ENCODE data around the gene PLAAT2. TPM values are rescaled to one million over a fixed set of nuclear protein-coding genes. Genes with fewer than 3 reads are reported as not detected.
A peak's percentile ranks its signal among the peaks of the same experiment; 100 is the strongest.
"Not testable (repeated sequence)": the region's sequence is repeated elsewhere in the genome, so short reads cannot be mapped to it uniquely, and the experiment has no call there.

Gene PLAAT2
- total and polyA plus RNA-seq, 4 donors: 2.2 to 29.8 (median 14.8) TPM

DNA sequence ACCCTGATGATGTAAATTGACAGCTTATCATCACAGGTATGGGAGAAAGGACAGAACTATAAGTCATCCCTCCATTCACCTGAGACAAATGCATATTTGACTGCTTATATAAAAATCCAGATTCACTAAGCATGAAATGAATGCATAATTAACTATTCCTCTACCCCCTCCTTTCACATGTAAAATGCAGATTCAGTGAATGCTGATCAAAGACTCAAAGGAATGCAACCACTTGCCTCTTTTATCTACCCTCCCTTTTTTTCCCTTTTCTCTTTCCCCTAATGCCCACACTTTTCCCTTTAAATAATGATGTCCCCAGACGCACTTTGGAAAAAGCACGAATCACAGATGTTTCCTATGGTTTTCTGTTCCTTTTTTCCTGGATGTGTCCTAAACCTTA, 31.1 kb downstream of the PLAAT2 start:
- no peak for ATAC-seq (ENCODE audit: insufficient read depth, low FRiP score)
- H3K4me3 ChIP-seq: no peak overlapping the region
- 52 to 66% methylated on average over 2 of the region's 2 CpGs for WGBS, 2 donors

DNA sequence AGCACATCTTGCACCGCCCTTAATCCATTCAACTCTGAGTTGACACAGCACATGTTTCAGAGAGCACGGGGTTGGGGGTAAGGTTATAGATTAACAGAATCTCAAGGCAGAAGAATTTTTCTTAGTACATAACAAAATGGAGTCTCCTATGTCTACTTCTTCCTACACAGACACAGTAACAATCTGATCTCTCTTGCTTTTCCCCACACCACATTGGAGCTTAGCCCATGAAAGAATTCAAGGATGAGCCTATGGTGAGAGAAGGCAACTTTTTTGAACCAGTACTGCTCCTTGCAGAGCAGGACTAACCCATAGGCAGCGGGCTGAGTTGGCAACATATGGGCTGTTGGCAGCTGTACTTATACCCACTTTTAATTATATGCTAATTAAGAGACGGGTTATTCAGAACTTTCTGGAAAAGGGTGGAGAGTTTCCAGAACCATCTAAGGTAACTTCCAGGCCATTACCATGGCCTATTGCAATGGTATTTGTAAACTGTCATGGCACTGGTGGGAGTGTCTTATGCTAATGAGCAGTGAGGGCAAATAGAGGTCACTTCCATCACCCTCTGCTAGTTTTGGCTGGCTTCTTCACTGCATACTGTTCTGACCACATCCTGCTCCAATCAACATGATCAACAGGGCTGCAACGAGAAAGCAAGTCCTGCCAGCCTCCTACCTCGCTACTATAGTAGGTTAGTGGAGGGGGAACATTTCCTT, 31.9 kb downstream of the PLAAT2 start:
- not testable (repeated sequence) for H3K4me3 ChIP-seq; H3K4me1 ChIP-seq (ENCODE audit: control insufficient read depth in 5 of 5, insufficient read depth in 5 of 5, low read length in 5 of 5); H3K27me3 ChIP-seq (ENCODE audit: control insufficient read depth in 3 of 3, insufficient read depth in 3 of 3, low read length in 2 of 3); H3K9ac ChIP-seq (ENCODE audit: insufficient read depth in 1 of 2, low read length in 2 of 2); H3K36me3 ChIP-seq (ENCODE audit: control insufficient read depth in 4 of 4, insufficient read depth in 4 of 4, low read length in 4 of 4); H3K9me3 ChIP-seq (ENCODE audit: control insufficient read depth in 4 of 4, insufficient read depth in 3 of 4, low read length in 3 of 4)
- peak; percentile 39 to 78 (median 67) for DNase-seq
- 45 to 66% methylated on average over 4 of the region's 6 CpGs for WGBS, 2 donors
- H3K27ac ChIP-seq (ENCODE audit: low read depth in 1 of 2, low read length in 1 of 2): peak overlapping the region in 1 of 2 donors; percentile 95
- peak; percentile 84 for ATAC-seq (ENCODE audit: insufficient read depth, low FRiP score)

More for the DNA sequence above, 31.1 kb downstream of the PLAAT2 start:
- H3K27me3 ChIP-seq (ENCODE audit: control insufficient read depth in 3 of 3, insufficient read depth in 3 of 3, low read length in 2 of 3): no peaks in the 10 kb centered on the region
- no peak for DNase-seq
- peaks cover 0 to 7% (median 6%) of the 10 kb centered on the region in 5 donors for H3K4me1 ChIP-seq (ENCODE audit: control insufficient read depth in 5 of 5, insufficient read depth in 5 of 5, low read length in 5 of 5)
- peaks cover 0 to 2% (median 0%) of the 10 kb centered on the region in 4 donors for H3K9me3 ChIP-seq (ENCODE audit: control insufficient read depth in 4 of 4, insufficient read depth in 3 of 4, low read length in 3 of 4)
- TF ChIP-seq, protein P1, sequence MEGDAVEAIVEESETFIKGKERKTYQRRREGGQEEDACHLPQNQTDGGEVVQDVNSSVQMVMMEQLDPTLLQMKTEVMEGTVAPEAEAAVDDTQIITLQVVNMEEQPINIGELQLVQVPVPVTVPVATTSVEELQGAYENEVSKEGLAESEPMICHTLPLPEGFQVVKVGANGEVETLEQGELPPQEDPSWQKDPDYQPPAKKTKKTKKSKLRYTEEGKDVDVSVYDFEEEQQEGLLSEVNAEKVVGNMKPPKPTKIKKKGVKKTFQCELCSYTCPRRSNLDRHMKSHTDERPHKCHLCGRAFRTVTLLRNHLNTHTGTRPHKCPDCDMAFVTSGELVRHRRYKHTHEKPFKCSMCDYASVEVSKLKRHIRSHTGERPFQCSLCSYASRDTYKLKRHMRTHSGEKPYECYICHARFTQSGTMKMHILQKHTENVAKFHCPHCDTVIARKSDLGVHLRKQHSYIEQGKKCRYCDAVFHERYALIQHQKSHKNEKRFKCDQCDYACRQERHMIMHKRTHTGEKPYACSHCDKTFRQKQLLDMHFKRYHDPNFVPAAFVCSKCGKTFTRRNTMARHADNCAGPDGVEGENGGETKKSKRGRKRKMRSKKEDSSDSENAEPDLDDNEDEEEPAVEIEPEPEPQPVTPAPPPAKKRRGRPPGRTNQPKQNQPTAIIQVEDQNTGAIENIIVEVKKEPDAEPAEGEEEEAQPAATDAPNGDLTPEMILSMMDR (IDR thresholded peaks at IDR 0.05; ENCODE audit: control extremely low read depth, extremely low read depth): no peak
- no peaks in the 10 kb centered on the region for H3K36me3 ChIP-seq (ENCODE audit: control insufficient read depth in 4 of 4, insufficient read depth in 4 of 4, low read length in 4 of 4)
- no peak overlapping the region for H3K9ac ChIP-seq (ENCODE audit: insufficient read depth in 1 of 2, low read length in 2 of 2)
- H3K27ac ChIP-seq (ENCODE audit: low read depth in 1 of 2, low read length in 1 of 2): no peak overlapping the region

DNA sequence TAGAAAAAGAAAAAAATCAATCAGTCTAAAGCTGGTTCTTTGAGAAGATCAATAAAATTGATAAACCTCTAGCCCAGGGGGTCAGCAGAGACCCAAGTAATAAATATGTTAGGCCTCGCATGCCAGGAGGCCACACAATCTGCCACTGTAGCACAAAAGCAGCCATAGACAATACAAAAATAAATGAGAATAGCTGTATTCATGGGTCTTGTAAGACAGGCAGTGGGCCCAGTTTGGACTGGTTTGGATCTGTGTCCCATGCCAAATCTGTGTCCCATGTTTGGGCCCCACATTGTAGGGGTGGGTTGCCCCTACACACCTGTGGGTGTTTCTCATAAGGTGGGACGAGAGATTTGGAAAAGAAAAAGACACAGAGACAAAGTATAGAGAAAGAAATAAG, 33.2 kb downstream of the PLAAT2 start:
- Histone ChIP-seq H3K27ac (ENCODE audit: low read depth in 1 of 2, low read length in 1 of 2) (peak overlapping the region in 1 of 2 donors; percentile 18), H3K27me3 (ENCODE audit: control insufficient read depth in 3 of 3, insufficient read depth in 3 of 3, low read length in 2 of 3) (no peaks in the 10 kb centered on the region), H3K9ac (ENCODE audit: insufficient read depth in 1 of 2, low read length in 2 of 2) (no peak overlapping the region), H3K36me3 (ENCODE audit: control insufficient read depth in 4 of 4, insufficient read depth in 4 of 4, low read length in 4 of 4) (no peaks in the 10 kb centered on the region), H3K4me3 (no peak overlapping the region), H3K9me3 (ENCODE audit: control insufficient read depth in 4 of 4, insufficient read depth in 3 of 4, low read length in 3 of 4) (no peaks in the 10 kb centered on the region), H3K4me1 (ENCODE audit: control insufficient read depth in 5 of 5, insufficient read depth in 5 of 5, low read length in 5 of 5) (peaks cover 0 to 6% (median 2%) of the 10 kb centered on the region in 5 donors)
- WGBS, 2 donors: 94 to 98% methylated on average over 2 of the region's 2 CpGs
- TF ChIP-seq, protein P1 (IDR thresholded peaks at IDR 0.05; ENCODE audit: control extremely low read depth, extremely low read depth): no peak
- DNase-seq (no peak), ATAC-seq (ENCODE audit: insufficient read depth, low FRiP score) (no peak)

- H3K9ac ChIP-seq (ENCODE audit: insufficient read depth in 1 of 2, low read length in 2 of 2); ATAC-seq (ENCODE audit: insufficient read depth, low FRiP score); H3K9me3 ChIP-seq (ENCODE audit: control insufficient read depth in 4 of 4, insufficient read depth in 3 of 4, low read length in 3 of 4); H3K4me3 ChIP-seq; DNase-seq; H3K4me1 ChIP-seq (ENCODE audit: control insufficient read depth in 5 of 5, insufficient read depth in 5 of 5, low read length in 5 of 5); H3K27me3 ChIP-seq (ENCODE audit: control insufficient read depth in 3 of 3, insufficient read depth in 3 of 3, low read length in 2 of 3); H3K36me3 ChIP-seq (ENCODE audit: control insufficient read depth in 4 of 4, insufficient read depth in 4 of 4, low read length in 4 of 4): not testable (repeated sequence)
- H3K27ac ChIP-seq (ENCODE audit: low read depth in 1 of 2, low read length in 1 of 2): peak overlapping the region in 1 of 2 donors; percentile 45
- 64 to 86% methylated on average over 6 of the region's 6 CpGs for WGBS, 2 donors
Measured at GRCh38 chr11:63529373-63529772, 33.8 kb downstream of the PLAAT2 start.

- H3K36me3 ChIP-seq (ENCODE audit: control insufficient read depth in 4 of 4, insufficient read depth in 4 of 4, low read length in 4 of 4); ATAC-seq (ENCODE audit: insufficient read depth, low FRiP score); H3K4me1 ChIP-seq (ENCODE audit: control insufficient read depth in 5 of 5, insufficient read depth in 5 of 5, low read length in 5 of 5); DNase-seq; H3K4me3 ChIP-seq; H3K9me3 ChIP-seq (ENCODE audit: control insufficient read depth in 4 of 4, insufficient read depth in 3 of 4, low read length in 3 of 4); H3K27me3 ChIP-seq (ENCODE audit: control insufficient read depth in 3 of 3, insufficient read depth in 3 of 3, low read length in 2 of 3); H3K9ac ChIP-seq (ENCODE audit: insufficient read depth in 1 of 2, low read length in 2 of 2): not testable (repeated sequence)
- peak overlapping the region in 1 of 2 donors; percentile 88 for H3K27ac ChIP-seq (ENCODE audit: low read depth in 1 of 2, low read length in 1 of 2)
- WGBS, 2 donors: 65 to 83% methylated on average over 1 of the region's 3 CpGs
Measured at GRCh38 chr11:63528729-63529278, 34.4 kb downstream of the PLAAT2 start.

- not testable (repeated sequence) for ATAC-seq (ENCODE audit: insufficient read depth, low FRiP score); H3K4me3 ChIP-seq; H3K9me3 ChIP-seq (ENCODE audit: control insufficient read depth in 4 of 4, insufficient read depth in 3 of 4, low read length in 3 of 4); H3K27me3 ChIP-seq (ENCODE audit: control insufficient read depth in 3 of 3, insufficient read depth in 3 of 3, low read length in 2 of 3); H3K27ac ChIP-seq (ENCODE audit: low read depth in 1 of 2, low read length in 1 of 2); H3K4me1 ChIP-seq (ENCODE audit: control insufficient read depth in 5 of 5, insufficient read depth in 5 of 5, low read length in 5 of 5); H3K36me3 ChIP-seq (ENCODE audit: control insufficient read depth in 4 of 4, insufficient read depth in 4 of 4, low read length in 4 of 4); H3K9ac ChIP-seq (ENCODE audit: insufficient read depth in 1 of 2, low read length in 2 of 2); DNase-seq
- WGBS, 2 donors: 31 to 32% methylated on average over 5 to 7 of the region's 11 CpGs
Measured at GRCh38 chr11:63528156-63528555, 35.0 kb downstream of the PLAAT2 start.
